ENCODE measurements around the gene TTC28. TPM values are rescaled to one million over a fixed set of nuclear protein-coding genes. Genes with fewer than 3 reads are reported as not detected.
"Not testable (repeated sequence)": the region's sequence is repeated elsewhere in the genome, so short reads cannot be mapped to it uniquely, and the experiment has no call there.

Gene TTC28
- total RNA-seq, 1 experiment from 2014 or later = 7.1 TPM

GRCh38 chr22:28678170-28678569 lies 1.5 kb downstream of the TTC28 start:
- not testable (repeated sequence) for DNase-seq (ENCODE audit: low read depth)

GRCh38 chr22:28674121-28674563 lies 5.5 kb downstream of the TTC28 start:
- DNase-seq (ENCODE audit: low read depth) = peak; percentile 49

- no peak for DNase-seq (ENCODE audit: low read depth)
Measured at GRCh38 chr22:28670756-28671155, 8.9 kb downstream of the TTC28 start.

GRCh38 chr22:28670161-28670560 lies 9.5 kb downstream of the TTC28 start:
- DNase-seq (ENCODE audit: low read depth) = no peak

- DNase-seq (ENCODE audit: low read depth) = no peak
Measured at GRCh38 chr22:28669387-28669786, 10.3 kb downstream of the TTC28 start.

GRCh38 chr22:28663569-28663942 lies 16.1 kb downstream of the TTC28 start:
- DNase-seq (ENCODE audit: low read depth) = not testable (repeated sequence)

GRCh38 chr22:28658448-28658847 lies 21.2 kb downstream of the TTC28 start:
- no peak for DNase-seq (ENCODE audit: low read depth)

- DNase-seq (ENCODE audit: low read depth) = no peak
Measured at GRCh38 chr22:28656181-28656580, 23.5 kb downstream of the TTC28 start.

- no peak for DNase-seq (ENCODE audit: low read depth)
Measured at GRCh38 chr22:28650463-28650862, 29.2 kb downstream of the TTC28 start.

GRCh38 chr22:28648792-28649191 lies 30.8 kb downstream of the TTC28 start:
- no peak for DNase-seq (ENCODE audit: low read depth)

- DNase-seq (ENCODE audit: low read depth) = no peak
Measured at GRCh38 chr22:28647216-28647615, 32.4 kb downstream of the TTC28 start.

- DNase-seq (ENCODE audit: low read depth) = no peak
Measured at GRCh38 chr22:28639321-28639720, 40.3 kb downstream of the TTC28 start.

- no peak for DNase-seq (ENCODE audit: low read depth)
Measured at GRCh38 chr22:28637225-28637624, 42.4 kb downstream of the TTC28 start.

- DNase-seq (ENCODE audit: low read depth) = no peak
Measured at GRCh38 chr22:28630177-28630574, 49.5 kb downstream of the TTC28 start.

GRCh38 chr22:28629420-28630176 lies 50.0 kb downstream of the TTC28 start:
- no peak for DNase-seq (ENCODE audit: low read depth)

GRCh38 chr22:28628766-28629165 lies 50.9 kb downstream of the TTC28 start:
- DNase-seq (ENCODE audit: low read depth) = no peak

GRCh38 chr22:28627791-28628190 lies 51.8 kb downstream of the TTC28 start:
- no peak for DNase-seq (ENCODE audit: low read depth)

- DNase-seq (ENCODE audit: low read depth) = no peak
Measured at GRCh38 chr22:28620244-28620922, 59.3 kb downstream of the TTC28 start.

- no peak for DNase-seq (ENCODE audit: low read depth)
Measured at GRCh38 chr22:28619236-28619635, 60.4 kb downstream of the TTC28 start.

- DNase-seq (ENCODE audit: low read depth) = not testable (repeated sequence)
Measured at GRCh38 chr22:28615423-28615822, 64.2 kb downstream of the TTC28 start.

- DNase-seq (ENCODE audit: low read depth) = no peak
Measured at GRCh38 chr22:28609921-28610320, 69.7 kb downstream of the TTC28 start.

- DNase-seq (ENCODE audit: low read depth) = no peak
Measured at GRCh38 chr22:28608546-28608945, 71.1 kb downstream of the TTC28 start.

- no peak for DNase-seq (ENCODE audit: low read depth)
Measured at GRCh38 chr22:28607795-28608194, 71.8 kb downstream of the TTC28 start.

Data from Daoy (cell line).